ENCODE data around the gene ATF3. TPM values are rescaled to one million over a fixed set of nuclear protein-coding genes. Genes with fewer than 3 reads are reported as not detected.

ATF3 gene
- total RNA-seq, 2 experiments from 2014 or later, result 10.4 to 12.7 TPM

- no peaks in the 10 kb centered on the region for H3K9me3 Mint-ChIP-seq
- H3K36me3 Mint-ChIP-seq (ENCODE audit: low read depth), result no peaks in the 10 kb centered on the region
- peaks cover 0 to 5% of the 10 kb centered on the region in 2 experiments for H3K27me3 ChIP-seq (ENCODE audit: control insufficient read depth in 1 of 2, insufficient read depth in 2 of 2, low read length in 2 of 2)
- H3K27ac ChIP-seq (ENCODE audit: low read depth in 1 of 2, low read length in 2 of 2), result no peak overlapping the region
- H3K4me1 ChIP-seq (ENCODE audit: insufficient read depth, low read length), result peaks cover 12% of the 10 kb centered on the region
- ChIA-PET CTCF (interaction anchor here (0.6 kb wide), 1 partner anchor 71 kb away, joined by 3 read pairs; no protein-coding TSS in a partner anchor), POLR2A (no interaction called here)
- H3K9me3 ChIP-seq (ENCODE audit: control insufficient read depth in 1 of 2, insufficient read depth in 1 of 2, low read length in 2 of 2), result no peaks in the 10 kb centered on the region
- H3K4me3 ChIP-seq (ENCODE audit: low read length), result no peak overlapping the region
- TF ChIP-seq, protein P1, sequence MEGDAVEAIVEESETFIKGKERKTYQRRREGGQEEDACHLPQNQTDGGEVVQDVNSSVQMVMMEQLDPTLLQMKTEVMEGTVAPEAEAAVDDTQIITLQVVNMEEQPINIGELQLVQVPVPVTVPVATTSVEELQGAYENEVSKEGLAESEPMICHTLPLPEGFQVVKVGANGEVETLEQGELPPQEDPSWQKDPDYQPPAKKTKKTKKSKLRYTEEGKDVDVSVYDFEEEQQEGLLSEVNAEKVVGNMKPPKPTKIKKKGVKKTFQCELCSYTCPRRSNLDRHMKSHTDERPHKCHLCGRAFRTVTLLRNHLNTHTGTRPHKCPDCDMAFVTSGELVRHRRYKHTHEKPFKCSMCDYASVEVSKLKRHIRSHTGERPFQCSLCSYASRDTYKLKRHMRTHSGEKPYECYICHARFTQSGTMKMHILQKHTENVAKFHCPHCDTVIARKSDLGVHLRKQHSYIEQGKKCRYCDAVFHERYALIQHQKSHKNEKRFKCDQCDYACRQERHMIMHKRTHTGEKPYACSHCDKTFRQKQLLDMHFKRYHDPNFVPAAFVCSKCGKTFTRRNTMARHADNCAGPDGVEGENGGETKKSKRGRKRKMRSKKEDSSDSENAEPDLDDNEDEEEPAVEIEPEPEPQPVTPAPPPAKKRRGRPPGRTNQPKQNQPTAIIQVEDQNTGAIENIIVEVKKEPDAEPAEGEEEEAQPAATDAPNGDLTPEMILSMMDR (IDR thresholded peaks at IDR 0.05), result no peak
- H3K27me3 Mint-ChIP-seq, result peaks cover 22% of the 10 kb centered on the region
- no peak overlapping the region for H3K27ac Mint-ChIP-seq
- peaks cover 12% of the 10 kb centered on the region for H3K4me1 Mint-ChIP-seq (ENCODE audit: low read depth)
- intact Hi-C loops (cut with DNase I, micrococcal nuclease), result no loop called here
- ATAC-seq (ENCODE audit: poor library complexity) (no peak), DNase-seq (no peak)
- no peaks in the 10 kb centered on the region for H3K36me3 ChIP-seq (ENCODE audit: insufficient read depth, low read length)
- no peak overlapping the region for H3K4me3 Mint-ChIP-seq
Observed at GRCh38 chr1:212593821-212594251, 14.7 kb upstream of the ATF3 start.

DNA sequence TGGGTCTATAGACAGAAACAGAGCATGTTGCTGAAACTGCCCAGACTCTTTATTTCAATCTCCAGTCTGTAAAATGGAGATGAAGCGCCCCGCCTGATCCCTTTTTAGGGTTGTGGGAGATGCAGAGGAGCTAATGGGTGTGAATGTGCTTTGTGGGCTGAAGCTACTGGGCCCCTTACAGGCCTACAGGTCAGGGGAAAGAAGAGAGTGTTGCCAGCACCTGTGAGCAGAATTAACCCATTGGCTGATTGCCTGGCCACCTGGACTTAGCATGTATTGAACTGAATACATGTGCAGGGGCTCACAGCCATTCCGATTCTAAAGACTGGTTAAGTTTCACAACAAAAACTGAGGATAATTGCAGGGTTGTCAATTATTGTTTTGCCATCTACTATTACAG lies 13.9 kb upstream of the ATF3 start:
- CTCF ChIA-PET, result no interaction called here
- Mint-ChIP-seq H3K4me3 (no peak overlapping the region), H3K27ac (no peak overlapping the region), H3K27me3 (peaks cover 18% of the 10 kb centered on the region), H3K9me3 (no peaks in the 10 kb centered on the region), H3K4me1 (ENCODE audit: low read depth) (peaks cover 12% of the 10 kb centered on the region), H3K36me3 (ENCODE audit: low read depth) (no peaks in the 10 kb centered on the region)
- Histone ChIP-seq H3K27ac (ENCODE audit: low read depth in 1 of 2, low read length in 2 of 2) (no peak overlapping the region), H3K9me3 (ENCODE audit: control insufficient read depth in 1 of 2, insufficient read depth in 1 of 2, low read length in 2 of 2) (no peaks in the 10 kb centered on the region), H3K36me3 (ENCODE audit: insufficient read depth, low read length) (no peaks in the 10 kb centered on the region), H3K4me1 (ENCODE audit: insufficient read depth, low read length) (peaks cover 12% of the 10 kb centered on the region), H3K4me3 (ENCODE audit: low read length) (no peak overlapping the region), H3K27me3 (ENCODE audit: control insufficient read depth in 1 of 2, insufficient read depth in 2 of 2, low read length in 2 of 2) (peaks cover 0 to 5% of the 10 kb centered on the region in 2 experiments)
- TF ChIP-seq, protein P1 (IDR thresholded peaks at IDR 0.05), result no peak
- intact Hi-C loops (cut with DNase I, micrococcal nuclease), result loop anchor here in 1 of 2 experiments (5.0 kb wide), 1 partner anchor 32 kb away; no protein-coding TSS in a partner anchor
- DNase-seq, result no peak
- POLR2A ChIA-PET, result no interaction called here
- no peak for ATAC-seq (ENCODE audit: poor library complexity)

DNA sequence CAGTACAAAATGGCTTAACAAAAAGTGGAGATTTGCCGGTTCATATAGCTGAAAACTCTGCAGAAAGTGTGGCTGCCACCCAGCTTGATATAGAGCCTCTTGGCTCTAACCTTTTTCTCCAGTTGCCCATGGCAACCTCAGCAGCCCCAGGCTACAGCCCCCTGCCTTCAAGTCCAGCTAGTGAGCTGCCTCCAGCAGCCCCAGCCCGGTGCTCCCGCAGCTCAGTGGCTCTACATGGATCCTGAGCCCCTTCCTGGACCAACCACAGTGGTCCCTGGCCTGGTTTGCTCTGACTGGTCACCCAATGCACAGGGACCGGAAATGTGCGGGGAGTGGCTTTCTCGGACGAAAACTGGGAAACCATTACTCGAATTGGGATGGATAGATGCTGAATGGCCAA lies 13.3 kb upstream of the ATF3 start:
- intact Hi-C loops (cut with DNase I, micrococcal nuclease), result loop anchor here in 1 of 2 experiments (5.0 kb wide), 1 partner anchor 33 kb away; no protein-coding TSS in a partner anchor
- peaks cover 12% of the 10 kb centered on the region for H3K4me1 Mint-ChIP-seq (ENCODE audit: low read depth)
- H3K27me3 ChIP-seq (ENCODE audit: control insufficient read depth in 1 of 2, insufficient read depth in 2 of 2, low read length in 2 of 2), result peaks cover 0 to 5% of the 10 kb centered on the region in 2 experiments
- H3K4me1 ChIP-seq (ENCODE audit: insufficient read depth, low read length), result peaks cover 12% of the 10 kb centered on the region
- H3K4me3 ChIP-seq (ENCODE audit: low read length), result no peak overlapping the region
- ATAC-seq (ENCODE audit: poor library complexity) (no peak), DNase-seq (no peak)
- ChIA-PET CTCF (no interaction called here), POLR2A (no interaction called here)
- H3K9me3 ChIP-seq (ENCODE audit: control insufficient read depth in 1 of 2, insufficient read depth in 1 of 2, low read length in 2 of 2), result no peaks in the 10 kb centered on the region
- TF ChIP-seq, protein P1 (IDR thresholded peaks at IDR 0.05), result no peak
- H3K9me3 Mint-ChIP-seq, result no peaks in the 10 kb centered on the region
- no peak overlapping the region for H3K27ac Mint-ChIP-seq
- H3K27ac ChIP-seq (ENCODE audit: low read depth in 1 of 2, low read length in 2 of 2), result peak overlapping the region in 1 of 2 donors; percentile 47
- no peaks in the 10 kb centered on the region for H3K36me3 ChIP-seq (ENCODE audit: insufficient read depth, low read length)
- no peak overlapping the region for H3K4me3 Mint-ChIP-seq
- H3K27me3 Mint-ChIP-seq, result peaks cover 24% of the 10 kb centered on the region
- H3K36me3 Mint-ChIP-seq (ENCODE audit: low read depth), result no peaks in the 10 kb centered on the region

Data from CD4-positive, alpha-beta T cell (primary cell).